ENCODE results near the gene AK8.

AK8 gene

DNA sequence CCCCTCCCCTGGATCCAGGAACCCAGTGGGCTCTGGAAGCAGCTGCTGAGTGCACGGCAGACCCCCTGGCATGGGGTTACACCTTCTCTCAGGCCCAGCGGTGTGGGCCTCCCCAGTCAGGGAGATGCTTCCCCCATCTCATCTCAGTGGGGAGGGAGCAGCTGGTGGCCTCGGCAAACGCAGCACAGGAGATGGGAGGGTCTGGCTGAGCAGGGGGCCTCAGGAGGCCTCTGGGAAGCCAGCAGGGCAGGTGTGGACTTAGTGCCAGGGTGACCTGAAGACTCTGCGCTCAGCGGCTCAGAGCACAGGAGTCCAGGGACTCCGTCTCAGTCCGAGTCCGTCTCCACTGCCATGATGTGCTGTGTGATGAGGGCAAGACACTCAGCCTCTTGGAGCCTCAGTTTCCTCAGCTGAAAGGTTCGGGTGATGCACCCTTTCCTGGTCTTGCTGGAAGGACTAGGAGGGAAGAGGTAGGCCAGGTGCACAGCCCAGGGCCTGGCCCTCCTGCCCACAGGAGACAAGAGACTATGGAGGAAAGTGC is 107.2 kb downstream of the AK8 start:
- DNase-seq (ENCODE audit: low read depth in 2 of 2) = no peak

DNA sequence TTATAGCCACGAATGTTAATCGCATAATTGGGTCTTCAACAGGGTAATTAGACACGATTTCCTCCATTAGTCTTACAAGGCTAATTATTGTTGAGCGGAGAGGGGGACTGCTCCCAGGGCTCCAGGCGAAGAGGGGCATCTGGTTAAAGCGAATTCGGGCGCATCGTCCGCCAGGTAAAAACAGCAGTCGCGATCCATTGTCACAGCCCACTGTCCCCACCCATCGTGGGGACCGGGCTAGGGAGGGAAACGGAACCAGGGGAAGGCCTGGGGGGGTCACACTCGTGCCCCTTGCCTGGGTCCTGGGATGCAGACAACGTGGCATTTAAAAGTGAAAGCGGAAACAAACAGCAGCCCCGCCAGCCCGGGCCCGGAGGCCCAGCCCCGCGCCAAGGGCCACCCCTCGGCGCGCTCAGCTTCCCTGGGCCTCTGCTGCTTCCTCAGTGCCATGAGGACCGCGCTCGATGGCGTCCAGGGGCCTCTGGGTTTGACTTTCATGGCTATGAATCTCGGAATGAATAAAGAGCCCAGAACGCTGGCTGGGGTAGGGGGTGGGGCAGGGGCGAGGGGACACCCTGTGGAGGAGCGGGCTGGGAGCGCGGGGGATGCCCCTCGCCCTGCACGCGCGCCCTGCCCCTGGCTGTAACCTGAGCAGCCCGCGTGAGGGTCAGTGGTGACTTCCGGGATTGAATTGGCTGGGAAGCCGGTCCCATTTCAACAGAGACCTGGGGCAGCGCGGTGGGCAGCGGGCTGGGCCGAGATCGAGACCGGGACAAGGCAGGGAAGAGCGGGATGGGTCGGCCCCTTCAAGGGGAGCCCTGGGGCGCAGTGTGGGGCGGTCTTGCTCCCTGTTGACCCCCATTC is 107.9 kb downstream of the AK8 start:
- DNase-seq (ENCODE audit: low read depth in 2 of 2) = peak; percentile 51 to 60

DNA sequence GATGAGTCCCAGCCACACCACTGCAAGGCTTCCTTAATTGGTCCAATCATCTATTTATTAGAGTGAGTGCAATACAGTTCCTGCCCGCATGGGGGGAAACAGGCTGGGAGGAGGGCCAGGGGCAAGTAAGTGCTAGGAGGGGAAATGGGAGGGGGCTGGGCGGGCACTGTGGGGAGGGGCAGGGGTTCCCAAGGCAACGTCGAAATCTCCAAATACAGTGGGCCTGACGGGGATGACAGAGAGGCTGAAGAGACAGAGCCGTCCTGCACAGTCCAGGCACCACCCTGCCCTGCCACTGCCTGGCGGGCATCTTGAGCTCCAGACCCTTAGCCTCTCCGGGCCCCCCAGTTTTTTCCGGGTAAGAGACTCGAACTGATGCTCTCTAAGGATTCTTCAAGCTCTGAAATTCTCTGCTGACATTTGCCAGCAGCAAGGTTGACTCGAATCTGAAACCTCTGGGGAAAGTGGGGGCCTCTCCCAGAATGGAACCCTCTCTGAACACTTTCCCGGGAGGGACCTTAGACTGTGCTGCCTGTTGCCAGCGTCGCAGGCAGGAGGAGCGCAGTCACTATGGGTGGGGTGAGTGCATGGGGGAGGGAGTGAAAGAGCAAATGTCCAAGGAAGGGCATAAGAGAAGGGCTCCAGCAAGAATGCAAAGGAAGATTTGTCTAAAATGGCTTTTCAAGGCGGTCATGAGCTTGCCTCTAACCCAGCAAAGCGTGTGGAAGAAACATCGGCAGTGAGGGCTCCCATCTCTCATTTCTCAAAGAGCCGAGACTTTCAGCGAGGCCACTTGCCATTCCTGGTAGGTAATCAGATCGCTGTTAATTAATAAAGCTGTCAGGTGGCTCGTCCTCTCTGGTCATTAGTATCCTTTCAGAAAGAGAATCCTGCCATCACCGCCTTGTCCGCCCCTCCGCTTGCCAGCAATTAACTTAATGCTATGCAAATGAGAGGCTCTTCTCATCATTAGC is 108.9 kb downstream of the AK8 start:
- DNase-seq (ENCODE audit: low read depth in 2 of 2) = peak; percentile 47 to 64

DNA sequence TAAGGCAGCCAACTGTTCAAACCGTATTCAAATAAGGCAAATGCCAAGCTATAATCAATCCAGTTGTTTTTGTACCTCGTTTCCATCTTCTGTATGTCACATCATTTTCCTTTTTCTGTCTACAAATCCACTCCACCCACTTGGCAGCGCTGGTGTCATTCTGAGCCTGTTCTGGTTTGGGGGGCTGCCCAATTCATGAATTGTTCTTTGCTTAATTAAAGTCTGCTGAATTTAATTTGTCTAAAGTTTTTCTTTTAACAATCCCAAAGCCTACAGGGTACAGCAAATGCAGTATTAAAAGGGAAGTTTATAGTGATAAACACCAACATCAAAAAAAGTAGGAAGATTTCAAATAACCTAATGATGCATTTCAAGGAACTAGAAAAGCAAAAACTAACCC is 114.5 kb downstream of the AK8 start:
- DNase-seq (ENCODE audit: low read depth in 2 of 2) = no peak

DNA sequence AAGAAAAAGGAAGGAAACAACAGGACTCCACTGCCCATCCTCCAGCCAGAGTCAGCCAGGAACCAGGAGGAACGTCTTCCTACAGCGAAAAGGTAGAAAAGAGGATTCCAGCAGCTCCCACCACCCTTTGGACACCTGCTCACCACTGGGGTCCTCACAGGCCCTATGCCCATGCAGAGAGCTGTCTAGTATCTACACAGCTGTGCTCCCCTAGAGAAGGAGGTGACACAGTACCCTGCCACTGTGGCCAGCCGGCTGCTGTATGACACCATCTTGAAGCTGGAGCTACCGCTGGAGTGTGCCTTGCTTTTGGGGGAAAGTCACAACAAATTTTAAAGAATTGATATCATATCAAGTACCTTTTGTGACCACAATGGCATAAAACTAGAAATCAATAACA is 115.2 kb downstream of the AK8 start:
- no peak for DNase-seq (ENCODE audit: low read depth in 2 of 2)

DNA sequence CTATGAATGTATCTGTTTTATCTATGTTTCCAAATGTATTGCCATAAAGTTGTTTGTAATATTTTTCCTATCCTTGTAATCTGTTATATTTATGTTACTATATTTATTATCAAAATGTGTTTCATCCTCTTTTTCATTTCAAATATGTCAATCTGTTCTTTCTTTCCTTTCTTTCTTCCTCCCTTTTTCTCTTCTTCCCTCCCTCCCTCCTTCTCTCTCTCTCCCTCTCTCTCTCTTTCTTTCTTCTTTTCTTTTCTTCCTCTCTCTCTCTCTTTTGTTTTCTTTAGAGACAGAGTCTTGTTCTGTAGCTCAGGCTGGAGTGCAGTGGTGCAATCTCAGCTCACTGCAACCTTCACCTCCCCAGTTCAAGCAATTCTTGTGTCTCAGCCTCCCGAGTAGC is 116.5 kb downstream of the AK8 start:
- no peak for DNase-seq (ENCODE audit: low read depth in 2 of 2)

DNA sequence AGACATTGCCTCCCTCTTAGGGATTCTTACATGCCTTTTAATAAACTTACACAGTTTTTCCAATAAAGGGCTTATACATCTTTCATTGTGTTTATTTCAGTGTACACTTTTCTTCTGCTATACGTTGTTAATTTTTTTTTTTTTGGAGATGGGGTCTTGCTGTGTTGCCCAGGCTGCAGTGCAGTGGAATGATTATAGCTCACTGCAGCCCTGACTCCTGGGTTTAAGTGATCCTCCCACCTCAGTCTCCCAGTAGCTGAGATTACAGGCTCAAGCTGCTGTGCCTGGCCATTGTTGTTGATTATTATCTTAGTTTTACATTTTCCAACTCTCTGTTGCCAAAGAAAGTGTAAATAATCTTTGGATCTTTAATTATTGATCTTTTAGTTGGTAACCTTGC is 118.0 kb downstream of the AK8 start:
- no peak for DNase-seq (ENCODE audit: low read depth in 2 of 2)

DNA sequence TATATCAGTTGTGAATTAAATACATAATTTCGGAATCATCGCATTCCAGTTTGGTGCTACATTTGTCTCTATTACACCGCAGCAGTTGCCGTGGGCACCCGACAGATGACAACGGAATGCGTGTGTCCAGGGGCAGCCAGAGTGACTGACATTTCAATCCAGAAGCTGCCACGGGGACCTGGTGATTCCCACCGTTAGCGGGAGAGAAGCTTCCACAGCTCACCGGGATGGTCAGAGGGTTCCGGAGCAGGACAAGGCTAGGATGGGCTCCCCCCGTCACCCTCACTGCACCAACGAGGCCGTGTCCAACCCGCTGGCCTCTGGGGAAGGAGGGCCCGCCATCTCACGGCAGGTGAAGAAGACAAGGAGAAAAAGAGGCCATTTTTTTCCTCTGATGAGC is 121.1 kb downstream of the AK8 start:
- DNase-seq (ENCODE audit: low read depth in 2 of 2) = no peak

DNA sequence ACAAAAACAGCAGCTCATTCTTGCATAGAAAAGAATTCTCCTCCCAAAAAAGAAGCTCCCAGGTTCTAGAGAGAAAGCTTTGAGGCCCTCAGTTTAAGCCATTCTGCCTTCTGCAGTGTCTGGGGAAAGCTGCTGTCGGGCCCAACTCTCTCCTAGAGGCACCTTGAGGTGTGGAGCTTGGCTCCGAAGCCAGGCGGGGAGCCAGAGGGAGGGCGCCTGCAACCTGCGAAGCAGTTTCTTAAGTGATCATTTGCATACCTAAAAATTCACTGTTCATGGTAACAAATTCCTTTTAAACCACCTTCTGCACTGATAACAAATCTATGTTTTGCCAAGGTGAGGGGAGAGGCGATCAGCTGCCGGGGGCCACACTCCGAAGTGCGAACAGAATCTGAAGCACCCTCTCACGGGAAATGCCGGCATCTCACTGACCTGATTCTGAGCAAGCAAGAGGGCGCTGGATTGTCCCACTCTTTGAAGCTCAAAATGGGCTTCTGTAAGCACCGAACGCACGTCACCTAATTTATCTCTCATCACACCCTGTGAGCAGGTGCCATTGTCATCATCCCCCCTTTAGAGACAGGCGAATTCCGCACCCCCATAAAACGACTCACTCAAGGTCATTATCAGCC is 121.8 kb downstream of the AK8 start:
- DNase-seq (ENCODE audit: low read depth in 2 of 2) = no peak

DNA sequence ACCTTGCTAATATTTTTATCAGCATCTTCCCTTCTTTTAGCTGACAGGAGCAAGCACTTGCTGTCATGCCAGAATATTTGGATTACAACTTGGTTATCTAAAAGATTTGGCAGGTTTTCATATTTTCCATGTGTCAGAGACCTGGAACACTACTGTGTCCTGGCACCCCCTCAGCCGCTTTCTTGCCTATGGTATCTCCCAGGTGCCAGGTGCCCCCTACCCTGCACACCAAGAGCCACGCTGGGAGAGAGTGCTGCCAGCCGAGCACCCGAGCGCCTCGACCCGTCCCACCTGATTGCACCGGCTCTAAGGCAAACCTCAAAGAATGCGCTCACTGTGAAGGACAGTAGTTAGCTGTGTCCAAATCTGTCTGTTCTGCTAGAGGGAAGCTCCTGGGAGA is 123.0 kb downstream of the AK8 start:
- no peak for DNase-seq (ENCODE audit: low read depth in 2 of 2)

DNA sequence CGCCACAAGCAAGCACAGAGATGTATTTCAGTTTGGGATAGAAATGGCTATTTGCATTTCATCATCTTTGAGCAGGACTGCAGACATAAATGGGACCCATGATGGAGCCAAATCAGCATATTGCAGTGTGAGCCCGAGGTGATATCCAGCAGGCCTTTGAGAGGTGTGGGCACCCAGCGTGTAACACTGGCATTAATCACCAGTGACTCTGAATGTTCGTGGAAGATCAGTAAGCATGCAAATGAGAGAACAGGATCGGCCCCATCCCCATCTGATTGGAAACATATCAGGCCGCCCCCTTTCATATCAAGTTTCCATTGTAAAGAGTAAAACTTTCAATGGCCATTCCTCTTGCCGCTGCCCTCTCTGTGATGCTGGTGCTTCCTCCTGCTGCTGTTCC is 123.8 kb downstream of the AK8 start:
- DNase-seq (ENCODE audit: low read depth in 2 of 2) = no peak

DNA sequence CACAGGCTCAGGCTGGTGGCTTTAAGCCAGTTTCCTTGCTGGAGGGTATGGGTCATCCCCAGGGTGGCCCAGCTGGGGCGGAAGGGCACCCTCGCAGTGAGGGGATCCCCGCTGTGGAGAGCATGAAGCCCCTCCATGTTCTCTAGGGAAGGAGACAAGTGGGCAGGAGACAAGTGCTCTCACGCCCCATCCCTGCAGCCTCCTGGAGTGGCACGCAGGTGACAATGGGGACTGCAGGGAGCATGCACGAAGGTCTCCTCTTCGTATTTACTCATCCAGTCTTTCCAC is 124.5 kb downstream of the AK8 start:
- no peak for DNase-seq (ENCODE audit: low read depth in 2 of 2)

DNA sequence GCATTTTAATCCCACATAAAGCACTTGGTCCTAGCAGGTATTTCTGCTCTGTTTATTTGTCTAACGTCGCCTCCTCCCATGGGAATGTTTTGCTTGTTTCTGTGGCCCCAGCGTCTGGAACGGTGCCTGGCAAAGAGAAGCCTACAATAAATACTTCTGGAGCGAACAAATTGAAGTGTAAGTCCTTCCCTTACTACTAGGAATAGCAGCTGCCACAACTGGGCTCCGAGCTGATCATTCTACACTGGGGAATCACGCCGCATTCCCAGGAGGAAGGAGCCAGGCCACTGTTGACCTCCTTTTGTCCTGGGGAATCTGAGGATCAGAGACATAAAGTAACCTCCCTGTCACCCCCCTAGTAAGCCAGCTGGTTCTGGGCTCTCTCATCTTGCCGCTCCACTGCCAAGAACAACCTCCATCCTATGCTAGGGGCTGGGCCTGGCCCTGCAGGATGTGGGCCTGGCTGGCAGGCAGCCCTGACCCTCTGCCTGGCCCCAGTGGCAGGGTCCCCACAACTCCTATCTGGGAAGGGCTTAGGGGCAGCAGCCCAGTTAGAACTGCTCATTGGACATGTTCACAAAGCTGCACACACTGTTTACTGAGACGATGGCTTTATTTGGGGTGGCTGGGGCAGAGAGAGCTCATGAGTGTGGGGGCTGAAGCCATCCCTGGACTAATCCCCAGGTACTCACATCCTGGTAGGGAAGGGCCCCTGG is 125.0 kb downstream of the AK8 start:
- DNase-seq (ENCODE audit: low read depth in 2 of 2) = no peak

DNA sequence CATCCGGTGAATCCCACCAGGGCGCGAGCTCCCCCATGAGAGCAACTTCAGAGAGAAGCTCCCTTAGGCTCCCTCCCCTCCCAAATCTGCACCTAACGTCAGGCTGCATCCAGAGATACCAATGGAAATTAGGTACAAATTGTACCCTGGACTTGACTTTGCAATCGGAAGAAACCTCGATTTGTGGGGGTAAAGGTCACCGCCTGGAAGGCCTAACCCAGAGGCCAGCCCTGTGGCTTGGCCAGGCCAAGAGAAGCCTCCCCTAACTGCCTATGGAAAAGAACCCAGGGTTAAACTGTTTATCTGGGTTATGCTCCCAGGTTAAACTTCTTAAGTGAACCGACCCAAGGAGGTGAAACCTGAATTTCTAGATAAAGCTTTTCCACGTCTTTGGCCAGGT is 127.4 kb downstream of the AK8 start:
- no peak for DNase-seq (ENCODE audit: low read depth in 2 of 2)

DNA sequence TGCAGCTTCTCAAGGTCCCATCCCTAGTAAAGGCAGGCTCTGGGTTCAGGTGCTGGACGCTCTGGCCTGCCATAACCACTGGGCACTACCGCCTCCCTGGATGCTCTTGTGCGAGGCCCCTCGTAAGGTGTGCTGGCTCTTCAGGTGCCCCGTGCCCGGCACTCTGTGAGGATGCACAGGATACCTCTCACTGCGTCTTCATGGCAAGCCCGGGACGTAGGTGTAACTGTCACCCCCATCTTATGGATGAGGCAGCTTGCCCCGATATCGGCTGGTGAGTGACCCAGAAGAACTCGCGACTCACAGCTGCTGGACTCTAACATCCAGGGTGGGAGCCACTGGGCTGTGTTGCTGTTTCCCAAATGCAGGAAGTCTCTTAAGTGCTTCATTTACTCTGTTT is 128.8 kb downstream of the AK8 start:
- no peak for DNase-seq (ENCODE audit: low read depth in 2 of 2)

DNA sequence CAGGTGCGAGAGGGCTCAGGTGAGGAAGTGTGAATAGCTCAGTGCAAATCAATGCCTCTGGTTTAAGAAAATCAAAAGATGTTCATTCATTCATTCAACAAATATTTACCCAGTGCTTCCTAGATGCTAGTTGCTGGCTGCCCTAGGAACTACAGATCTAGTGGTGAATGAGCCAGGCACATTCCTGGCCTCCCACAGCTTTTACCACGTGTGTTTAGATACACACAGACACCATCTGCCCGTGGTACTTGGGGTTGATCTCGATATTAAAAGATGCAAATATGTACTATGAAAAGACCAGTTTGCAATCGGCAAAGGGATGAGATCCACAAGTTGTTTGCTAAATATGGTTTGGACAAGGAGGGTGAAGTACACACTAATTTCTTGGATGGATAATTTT is 129.6 kb downstream of the AK8 start:
- no peak for DNase-seq (ENCODE audit: low read depth in 2 of 2)

DNA sequence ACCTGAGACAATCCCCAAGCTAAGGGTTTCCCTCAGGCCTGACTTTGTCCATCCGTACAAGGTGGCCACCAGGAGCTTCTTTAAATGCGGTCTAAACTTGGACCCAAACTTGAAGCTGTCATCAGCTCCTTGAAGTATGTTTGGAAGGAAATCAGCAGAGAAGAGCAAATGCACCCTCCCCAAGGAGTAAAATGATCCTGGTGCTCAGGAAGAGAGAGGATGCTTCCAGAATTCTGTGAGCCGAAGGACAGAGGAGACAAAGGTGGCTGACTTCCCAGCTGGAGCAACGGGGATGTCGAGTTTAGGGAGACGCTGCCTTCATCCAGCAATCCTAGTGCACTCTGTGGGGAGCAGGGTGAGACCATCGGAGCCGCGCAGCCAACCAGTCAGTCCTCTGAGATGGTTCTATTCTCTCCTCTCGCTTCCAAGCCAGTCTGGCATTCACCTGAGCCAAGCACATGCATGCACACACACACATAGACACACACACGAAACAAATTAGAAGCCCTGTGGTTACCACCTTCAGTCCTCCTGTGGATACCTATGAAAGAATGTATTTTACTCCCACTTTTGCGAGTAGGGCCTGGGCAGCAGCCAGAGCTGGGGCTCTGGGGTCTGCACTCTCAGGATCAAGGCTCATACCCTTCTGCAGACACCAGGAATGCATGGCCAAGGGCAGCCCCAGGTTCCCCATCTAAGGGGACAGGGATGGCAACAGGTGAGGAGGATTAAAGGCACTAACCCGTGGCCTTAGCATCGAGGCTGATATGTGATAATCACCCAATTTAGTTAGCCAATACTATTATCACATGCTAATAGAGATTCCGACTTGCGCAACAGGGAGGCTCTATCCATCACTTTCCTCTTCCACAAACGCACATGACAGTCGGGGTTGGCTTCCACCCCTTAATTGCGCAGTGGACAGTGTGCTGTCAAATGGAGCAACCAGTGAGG is 132.1 kb downstream of the AK8 start:
- no peak for DNase-seq (ENCODE audit: low read depth in 2 of 2)

DNA sequence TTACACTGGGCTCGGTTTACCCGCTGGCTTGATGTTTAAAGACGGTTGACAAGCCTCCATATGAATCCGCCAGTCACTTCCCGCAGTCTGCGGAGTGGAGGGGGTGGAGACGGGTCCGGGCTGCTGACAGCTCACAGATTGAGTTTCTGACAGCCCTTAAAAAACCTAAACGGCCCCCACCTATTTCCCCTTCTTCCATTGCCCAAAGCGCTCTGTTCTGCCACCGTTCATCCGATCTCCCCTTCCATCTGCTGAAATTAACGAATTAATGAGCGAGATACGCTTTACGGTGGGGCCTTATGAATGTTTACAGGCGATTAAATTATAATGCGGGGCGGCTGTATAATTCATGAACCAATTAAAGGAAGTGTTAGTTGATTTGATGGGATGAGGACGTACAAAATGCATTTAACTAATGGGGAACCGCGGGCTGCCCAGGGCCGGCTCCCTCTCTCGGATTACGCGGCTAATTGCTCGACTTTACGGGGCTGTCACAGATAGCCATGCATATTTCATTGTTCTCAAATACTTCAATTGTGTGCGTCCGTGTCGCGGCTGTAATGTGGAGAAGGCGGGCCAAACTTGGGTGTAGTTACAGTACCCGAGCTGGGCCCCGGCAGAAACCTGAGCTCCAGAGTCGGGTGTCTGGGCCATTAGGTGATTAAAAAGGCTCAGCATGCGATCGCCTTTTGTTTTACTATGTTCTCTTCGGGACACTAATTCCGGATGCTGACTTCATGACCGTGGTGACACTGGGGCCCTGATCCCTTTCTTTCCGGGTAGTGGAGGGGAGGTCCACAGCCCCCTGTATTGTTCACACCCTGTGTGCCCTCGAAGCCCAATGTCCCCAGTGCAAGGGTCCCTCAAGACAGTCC is 133.0 kb downstream of the AK8 start:
- no peak for DNase-seq (ENCODE audit: low read depth in 2 of 2)

DNA sequence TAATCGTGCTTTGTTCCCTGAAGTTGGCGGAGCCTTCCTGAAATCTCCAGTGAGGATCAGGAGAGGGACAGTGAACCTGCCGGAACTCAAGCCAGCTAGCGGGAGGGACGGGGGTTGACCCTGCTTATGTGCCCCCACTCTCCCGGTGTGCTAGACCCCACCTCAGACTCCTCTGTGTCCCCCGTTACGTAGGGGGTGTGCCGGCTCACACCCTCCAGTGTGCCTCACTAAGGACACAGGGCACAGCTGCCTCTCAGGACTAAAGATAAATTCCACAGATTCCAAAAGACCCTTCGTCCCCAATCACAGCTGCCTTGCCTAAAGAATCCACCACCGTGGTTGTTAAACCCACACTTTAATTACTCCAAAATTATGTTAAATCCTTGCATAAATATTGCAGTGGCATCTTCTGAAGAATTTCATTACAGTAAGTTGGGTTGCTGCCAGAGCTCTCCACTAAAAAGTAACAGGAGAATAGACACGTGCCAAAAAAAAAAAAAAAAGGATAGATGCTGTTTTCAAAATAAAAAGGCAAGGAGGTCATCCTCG is 134.1 kb downstream of the AK8 start:
- no peak for DNase-seq (ENCODE audit: low read depth in 2 of 2)

All from stimulated activated CD4-positive, alpha-beta T cell treated with anti-CD3 and anti-CD28 coated beads, Interleukin-1b, Interleukin-23, amount 100 ng/mL, for 4 hours (primary cell).